GM12873 (cell line): ENCODE data around the gene FKBP1A.

ENCODE experiments used
- TF ChIP-seq, protein P1 (sequence below): IDR thresholded peaks from 2 replicates; pipeline ENCODE4 v1.5.1; 2012; ENCODE audit warnings: low read depth, mild to moderate bottlenecking, moderate library complexity, low read length, control low read depth; ENCODE audit not compliant: insufficient read depth; ENCODE audit errors: missing control alignments

FKBP1A gene

DNA sequence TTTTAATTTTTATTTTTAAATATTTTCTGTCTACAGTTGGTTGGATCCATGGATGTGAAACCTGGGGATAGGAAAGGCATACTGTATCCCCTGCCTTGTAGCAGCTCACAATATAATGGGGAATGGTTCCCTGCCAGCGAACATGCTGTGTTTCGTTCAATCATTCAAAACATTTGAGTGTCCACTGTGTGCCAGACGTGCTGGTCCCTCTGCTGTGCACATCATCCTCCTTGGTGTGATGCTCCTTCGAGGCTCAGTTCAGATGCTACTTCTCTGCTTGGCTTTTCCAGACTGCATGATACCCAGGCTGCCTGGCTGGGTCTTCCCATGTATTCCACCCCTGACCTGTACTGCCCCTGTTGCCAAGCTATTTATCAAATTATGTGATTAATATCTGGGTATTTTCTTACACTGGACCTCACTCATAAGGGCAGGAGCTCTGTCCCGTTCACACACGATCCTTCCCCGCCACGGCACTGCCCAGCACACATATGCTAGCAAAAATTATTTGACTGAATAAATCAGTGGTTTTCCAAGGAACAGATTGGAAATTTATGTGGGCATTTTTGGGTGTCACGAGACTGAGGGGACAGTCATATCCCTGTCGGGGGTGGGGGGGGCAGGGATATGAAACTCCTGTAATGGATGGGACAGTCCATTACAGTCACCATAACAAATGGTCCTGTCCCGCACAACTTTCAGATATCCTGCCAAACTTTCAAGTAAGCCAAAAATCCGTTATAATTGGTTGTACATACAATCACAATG, 68.8 kb downstream of the FKBP1A start:
- TF ChIP-seq, protein P1, sequence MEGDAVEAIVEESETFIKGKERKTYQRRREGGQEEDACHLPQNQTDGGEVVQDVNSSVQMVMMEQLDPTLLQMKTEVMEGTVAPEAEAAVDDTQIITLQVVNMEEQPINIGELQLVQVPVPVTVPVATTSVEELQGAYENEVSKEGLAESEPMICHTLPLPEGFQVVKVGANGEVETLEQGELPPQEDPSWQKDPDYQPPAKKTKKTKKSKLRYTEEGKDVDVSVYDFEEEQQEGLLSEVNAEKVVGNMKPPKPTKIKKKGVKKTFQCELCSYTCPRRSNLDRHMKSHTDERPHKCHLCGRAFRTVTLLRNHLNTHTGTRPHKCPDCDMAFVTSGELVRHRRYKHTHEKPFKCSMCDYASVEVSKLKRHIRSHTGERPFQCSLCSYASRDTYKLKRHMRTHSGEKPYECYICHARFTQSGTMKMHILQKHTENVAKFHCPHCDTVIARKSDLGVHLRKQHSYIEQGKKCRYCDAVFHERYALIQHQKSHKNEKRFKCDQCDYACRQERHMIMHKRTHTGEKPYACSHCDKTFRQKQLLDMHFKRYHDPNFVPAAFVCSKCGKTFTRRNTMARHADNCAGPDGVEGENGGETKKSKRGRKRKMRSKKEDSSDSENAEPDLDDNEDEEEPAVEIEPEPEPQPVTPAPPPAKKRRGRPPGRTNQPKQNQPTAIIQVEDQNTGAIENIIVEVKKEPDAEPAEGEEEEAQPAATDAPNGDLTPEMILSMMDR = no peak

DNA sequence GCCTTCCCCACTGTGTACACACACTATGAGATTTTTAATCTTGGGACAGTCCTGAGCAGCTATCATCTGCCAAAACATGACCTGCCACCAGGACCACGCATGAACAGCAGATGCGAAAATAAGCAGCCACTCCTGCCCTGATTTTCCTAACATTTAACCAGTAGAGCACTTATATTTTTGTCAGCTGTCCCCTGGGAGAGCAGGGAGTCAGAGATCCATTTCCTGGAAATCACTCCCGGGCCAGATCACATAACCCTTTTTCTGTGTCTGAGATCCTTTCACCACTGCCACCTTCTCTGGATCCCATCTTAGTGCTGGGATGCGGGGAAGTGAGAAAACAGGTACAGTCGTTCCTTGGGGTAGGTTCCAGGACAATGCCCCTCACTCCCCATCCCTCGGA, 69.6 kb downstream of the FKBP1A start:
- TF ChIP-seq, protein P1 = no peak

DNA sequence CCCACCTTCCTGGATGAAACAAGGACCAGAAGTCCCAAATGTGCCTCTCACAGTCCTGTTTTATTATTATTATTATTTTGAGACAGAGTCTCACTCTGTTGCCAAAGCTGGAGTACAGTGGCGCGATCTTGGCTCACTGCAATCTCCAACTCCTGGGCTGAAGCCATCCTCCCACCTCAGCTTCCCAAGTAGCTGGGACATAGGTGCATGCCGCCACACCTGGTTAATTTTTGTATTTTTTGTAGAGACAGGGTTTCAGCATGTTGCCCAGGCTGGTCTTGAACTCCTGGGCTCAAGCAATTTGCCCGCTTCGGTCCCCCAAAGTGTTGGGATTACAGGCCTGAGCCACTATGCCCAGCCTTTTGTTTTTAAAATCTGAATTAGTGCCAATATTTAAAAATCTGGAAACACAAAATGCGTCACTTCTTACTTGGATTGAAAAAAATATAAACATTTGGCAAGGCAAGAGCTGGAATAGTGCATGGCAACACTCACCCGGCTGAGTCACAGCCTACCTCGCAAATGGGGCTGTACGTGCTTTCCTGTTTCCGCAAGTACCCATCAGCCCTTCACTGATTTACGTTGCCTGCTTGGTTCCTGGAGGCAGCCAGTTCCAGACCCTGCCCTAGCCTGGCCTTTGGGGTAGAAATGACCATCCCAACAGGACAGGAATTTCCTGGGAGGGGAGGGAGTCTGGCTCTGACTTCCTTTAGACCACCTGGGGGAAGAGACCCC, 70.2 kb downstream of the FKBP1A start:
- TF ChIP-seq, protein P1 = no peak

DNA sequence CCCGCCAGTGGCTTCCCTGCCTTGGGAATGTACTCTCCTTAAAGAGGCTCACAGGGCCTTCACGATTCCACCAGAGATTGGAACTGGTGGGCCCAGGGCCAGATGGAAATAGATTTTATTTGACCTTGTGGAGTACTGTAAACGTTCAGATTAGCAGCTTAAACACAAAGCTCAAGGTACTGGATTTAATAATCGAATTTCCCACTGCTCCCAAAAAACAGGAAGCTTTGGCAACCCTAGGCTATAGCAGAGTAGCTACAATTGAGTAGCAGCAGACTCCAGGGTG, 71.3 kb downstream of the FKBP1A start:
- TF ChIP-seq, protein P1 = no peak

DNA sequence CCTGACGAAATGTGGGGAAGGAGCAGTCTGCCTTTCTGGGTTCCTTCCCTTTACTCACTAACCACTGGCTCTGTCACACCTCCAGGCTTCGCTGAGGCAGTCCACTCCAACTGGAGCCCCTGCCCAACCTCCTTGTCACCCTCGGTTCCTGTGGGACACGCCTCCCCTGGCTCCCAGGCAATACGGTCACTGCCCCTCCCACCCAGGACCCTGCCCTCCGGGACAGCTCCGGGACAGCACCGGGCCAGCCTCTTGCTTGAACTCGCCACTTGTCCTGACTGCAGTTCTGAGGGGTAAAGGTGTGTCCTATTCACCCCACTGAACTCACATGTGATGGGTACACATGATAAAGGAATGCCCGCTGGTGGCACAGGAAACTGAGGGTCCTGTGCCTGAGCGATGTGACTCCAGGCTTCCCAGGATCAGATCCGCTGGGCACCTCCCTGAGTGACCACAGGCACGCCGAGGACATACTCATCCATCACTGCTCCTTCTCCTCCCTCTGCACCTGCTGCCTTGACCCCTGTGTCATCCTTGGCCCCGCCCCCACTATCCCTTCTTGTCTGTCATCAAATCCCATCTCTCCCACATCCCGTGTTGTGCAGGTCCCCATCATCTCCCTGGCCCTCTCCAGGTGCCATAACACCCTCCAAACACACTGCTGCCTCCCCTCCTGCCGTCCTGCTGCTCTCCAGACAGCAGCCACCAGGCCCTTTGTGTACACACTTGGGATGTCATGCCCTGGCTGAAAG, 71.8 kb downstream of the FKBP1A start:
- TF ChIP-seq, protein P1 = no peak

DNA sequence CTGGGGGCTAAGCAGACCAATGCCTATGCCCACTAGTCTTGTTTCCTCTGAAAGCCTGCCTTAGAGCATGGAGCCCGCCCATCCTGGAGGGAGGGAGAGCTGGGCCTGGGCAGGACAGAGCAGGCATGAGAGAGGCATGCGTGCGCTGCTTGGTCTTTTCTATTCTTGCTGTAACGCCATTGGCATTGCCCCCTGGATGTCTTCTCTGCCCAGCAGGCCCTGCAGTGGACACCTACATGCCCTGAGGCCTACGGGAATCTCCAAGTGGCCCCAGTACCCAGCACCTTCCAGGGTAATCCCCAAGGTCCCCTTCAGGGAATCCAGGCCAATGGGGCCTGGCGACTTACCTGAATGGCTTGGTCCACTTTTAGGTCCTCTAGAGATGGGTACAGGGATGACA, 72.8 kb downstream of the FKBP1A start:
- TF ChIP-seq, protein P1 = no peak

DNA sequence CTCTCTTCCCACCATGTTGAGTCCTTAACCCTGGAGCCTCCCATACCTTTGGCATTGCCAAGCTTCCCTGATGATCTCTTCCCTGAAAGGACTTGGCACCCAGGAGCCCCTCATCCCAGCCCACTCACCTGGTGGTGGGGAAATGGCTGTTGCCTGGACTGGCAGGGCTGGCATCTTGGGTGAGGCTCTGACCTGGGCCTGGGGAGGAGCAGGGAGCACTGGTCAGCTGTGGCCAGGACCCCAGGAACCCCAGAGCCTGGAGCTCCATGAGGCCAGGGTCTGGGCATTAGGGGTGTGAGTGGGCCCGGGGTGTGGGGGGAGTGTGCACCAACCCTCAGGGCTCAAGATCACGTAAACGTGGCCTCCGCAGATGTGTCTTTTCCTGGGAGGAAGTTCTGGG, 73.4 kb downstream of the FKBP1A start:
- TF ChIP-seq, protein P1 = no peak
